Rectal smooth muscle tissue (tissue), 1 donor: ENCODE measurements around the gene CES2.
"Not testable (repeated sequence)": the region's sequence is repeated elsewhere in the genome, so short reads cannot be mapped to it uniquely, and the experiment has no call there.

Source experiments
- H3K27ac ChIP-seq: one replicate; pipeline ENCODE4 v1.7.0; 2013; ENCODE audit warnings: low read depth, low read length, inconsistent platforms
- H3K27me3 ChIP-seq: one replicate; pipeline ENCODE4 v1.7.0; 2013; ENCODE audit warnings: low read length; ENCODE audit not compliant: control insufficient read depth, insufficient read depth
- H3K36me3 ChIP-seq: one replicate; pipeline ENCODE4 v1.7.0; 2013; ENCODE audit warnings: low read length; ENCODE audit not compliant: control insufficient read depth, insufficient read depth
- H3K4me1 ChIP-seq: one replicate; pipeline ENCODE4 v1.7.0; 2013; ENCODE audit warnings: low read length; ENCODE audit not compliant: control insufficient read depth, insufficient read depth
- H3K4me3 ChIP-seq: one replicate; pipeline ENCODE4 v1.7.0; 2013; ENCODE audit warnings: low read length
- H3K9ac ChIP-seq: one replicate; pipeline ENCODE4 v1.7.0; 2013; ENCODE audit warnings: low read length

The CES2 gene

DNA sequence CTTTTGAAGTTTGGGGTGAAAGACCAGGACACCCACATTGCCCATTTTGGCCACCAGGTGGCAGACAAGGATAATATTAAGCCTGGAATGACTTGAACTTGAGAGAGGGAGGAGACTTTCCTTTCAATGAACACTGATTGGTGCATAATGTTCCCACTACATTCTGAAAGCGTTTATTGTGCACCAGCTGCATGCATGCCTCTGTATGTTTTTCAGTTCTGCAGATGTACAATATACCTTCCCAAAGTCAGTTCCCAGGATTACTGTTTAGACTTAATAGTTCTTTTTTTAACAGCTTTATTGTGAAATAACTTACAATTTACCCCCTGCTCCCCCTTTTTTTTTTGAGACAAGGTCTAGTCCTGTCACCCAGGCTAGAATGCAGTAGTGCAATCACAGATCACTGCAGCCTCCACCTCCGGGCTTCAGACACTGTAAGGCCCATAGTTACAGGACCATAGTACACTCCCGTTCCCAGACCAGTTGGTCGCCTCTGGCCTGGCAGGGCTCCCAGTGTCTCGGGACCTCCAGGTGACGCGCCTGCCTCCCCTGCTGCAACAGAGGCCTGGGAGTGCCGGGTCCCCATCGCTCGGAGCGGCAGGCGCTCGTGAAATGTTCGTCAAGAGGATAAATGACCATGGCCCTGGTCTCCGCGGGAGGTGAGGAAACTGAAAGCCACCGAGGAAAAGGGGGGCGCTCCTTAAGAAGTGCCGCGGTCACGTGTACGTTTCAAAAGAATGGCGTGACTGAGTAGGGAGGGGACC is 12.2 kb downstream of the CES2 start:
- no peaks in the 10 kb centered on the region for H3K4me1 ChIP-seq
- H3K9ac ChIP-seq = no peak overlapping the region
- H3K27me3 ChIP-seq = peaks cover 3% of the 10 kb centered on the region
- peak overlapping the region; percentile 68 for H3K4me3 ChIP-seq
- H3K27ac ChIP-seq = no peak overlapping the region
- peaks cover 9% of the 10 kb centered on the region for H3K36me3 ChIP-seq

DNA sequence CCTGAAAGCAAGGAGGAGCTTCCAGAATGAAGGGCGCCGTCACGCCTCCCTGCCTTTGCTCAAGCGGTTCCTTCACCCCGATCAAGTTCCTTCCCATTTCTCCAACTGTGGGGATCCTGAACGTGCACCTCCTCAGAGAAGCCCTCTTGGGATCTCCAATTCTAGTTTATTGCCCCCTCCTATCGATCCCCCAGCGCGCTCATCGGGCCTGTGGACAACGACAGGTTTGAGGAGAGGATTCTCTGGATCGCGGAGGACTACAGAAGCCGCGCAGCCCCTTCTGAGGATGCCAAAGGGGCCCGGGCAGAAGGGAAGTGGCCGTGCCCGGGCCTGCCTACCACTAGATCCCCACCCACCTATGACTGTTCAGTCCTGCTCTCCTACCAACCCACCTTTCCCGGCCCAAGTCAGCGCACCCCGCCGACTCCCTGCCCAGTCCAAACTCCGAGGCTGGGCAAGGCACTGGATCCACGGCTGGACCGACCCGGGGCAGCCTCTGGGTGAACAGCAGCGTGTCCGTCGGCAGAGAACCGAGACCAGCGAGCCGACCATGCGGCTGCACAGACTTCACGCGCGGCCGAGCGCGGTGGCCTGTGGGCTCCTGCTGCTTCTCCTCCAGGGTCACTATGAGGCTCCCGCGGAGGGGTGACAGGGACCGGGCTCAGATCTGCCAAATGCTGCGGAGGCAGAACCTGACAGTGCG is 13.0 kb downstream of the CES2 start:
- Histone ChIP-seq H3K4me1 (no peaks in the 10 kb centered on the region), H3K27ac (no peak overlapping the region), H3K9ac (no peak overlapping the region), H3K27me3 (peaks cover 3% of the 10 kb centered on the region), H3K4me3 (peak overlapping the region; percentile 68), H3K36me3 (peaks cover 3% of the 10 kb centered on the region)

DNA sequence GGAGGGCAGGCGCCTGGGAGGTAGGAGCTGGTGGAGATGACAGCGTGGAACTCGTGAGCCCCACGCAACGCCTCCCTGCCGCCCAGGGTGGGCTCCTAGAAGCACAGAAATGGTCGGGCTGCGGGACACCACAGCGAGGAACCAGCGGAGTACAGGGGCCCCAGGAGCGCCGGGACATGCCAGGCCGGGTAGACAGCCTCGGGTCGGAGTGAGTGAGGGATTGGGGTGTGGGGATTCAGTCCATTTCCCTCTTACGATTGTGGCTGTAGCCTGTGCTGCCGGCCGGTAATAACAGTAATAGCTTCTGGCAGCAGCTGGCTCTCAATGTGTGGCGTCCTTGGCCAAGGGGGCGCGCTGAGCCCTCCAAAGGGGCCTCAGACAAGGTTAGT is 13.5 kb downstream of the CES2 start:
- Histone ChIP-seq H3K27ac (no peak overlapping the region), H3K36me3 (no peaks in the 10 kb centered on the region), H3K27me3 (peaks cover 3% of the 10 kb centered on the region), H3K9ac (no peak overlapping the region), H3K4me3 (peak overlapping the region; percentile 68), H3K4me1 (no peaks in the 10 kb centered on the region)

DNA sequence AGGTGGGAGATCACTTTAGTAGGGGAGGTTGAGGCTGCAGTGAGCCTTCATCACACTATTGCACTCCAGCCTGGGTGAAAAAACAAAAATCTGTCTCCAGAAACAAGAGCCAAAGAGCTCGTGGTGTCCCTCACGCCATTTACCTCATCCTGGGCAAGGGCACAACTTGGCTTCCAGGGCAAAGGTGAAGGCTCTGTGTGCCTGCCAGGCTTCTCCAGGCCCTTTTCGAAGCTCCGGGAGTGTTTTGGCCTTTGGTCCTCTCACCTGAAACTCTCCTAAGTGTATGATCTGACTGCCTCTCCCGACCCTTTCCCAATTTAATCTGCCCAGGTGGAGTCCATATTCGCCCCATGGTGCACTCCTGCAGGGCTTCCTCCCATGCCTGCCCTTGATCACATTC is 14.2 kb downstream of the CES2 start:
- peaks cover 3% of the 10 kb centered on the region for H3K27me3 ChIP-seq

DNA sequence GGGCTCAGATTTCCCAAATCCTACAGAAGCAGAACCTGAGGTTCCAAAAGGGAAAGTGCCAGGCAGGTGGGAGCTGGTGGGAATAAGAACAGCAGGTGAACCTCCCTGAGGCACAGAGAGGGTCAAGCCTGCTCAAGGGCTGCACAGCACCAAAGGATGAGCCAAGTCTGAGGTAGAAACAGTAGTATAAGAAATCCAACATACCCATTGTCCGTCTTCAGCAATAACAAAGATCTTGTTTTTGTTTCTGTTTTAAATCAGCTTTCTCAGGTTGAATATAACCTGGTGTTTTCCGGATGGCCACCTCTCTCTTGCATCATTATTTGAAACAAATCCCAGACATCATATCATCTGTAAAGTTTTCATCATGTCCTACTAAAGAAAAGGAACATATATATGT is 15.1 kb downstream of the CES2 start:
- Histone ChIP-seq H3K27ac (no peak overlapping the region), H3K4me1 (no peaks in the 10 kb centered on the region), H3K27me3 (peaks cover 3% of the 10 kb centered on the region), H3K9ac (no peak overlapping the region), H3K4me3 (peak overlapping the region; percentile 11), H3K36me3 (no peaks in the 10 kb centered on the region)

More for the DNA sequence above, 14.2 kb downstream of the CES2 start:
- Histone ChIP-seq H3K4me3 (no peak overlapping the region), H3K36me3 (no peaks in the 10 kb centered on the region), H3K4me1 (no peaks in the 10 kb centered on the region), H3K27ac (no peak overlapping the region), H3K9ac (no peak overlapping the region)

DNA sequence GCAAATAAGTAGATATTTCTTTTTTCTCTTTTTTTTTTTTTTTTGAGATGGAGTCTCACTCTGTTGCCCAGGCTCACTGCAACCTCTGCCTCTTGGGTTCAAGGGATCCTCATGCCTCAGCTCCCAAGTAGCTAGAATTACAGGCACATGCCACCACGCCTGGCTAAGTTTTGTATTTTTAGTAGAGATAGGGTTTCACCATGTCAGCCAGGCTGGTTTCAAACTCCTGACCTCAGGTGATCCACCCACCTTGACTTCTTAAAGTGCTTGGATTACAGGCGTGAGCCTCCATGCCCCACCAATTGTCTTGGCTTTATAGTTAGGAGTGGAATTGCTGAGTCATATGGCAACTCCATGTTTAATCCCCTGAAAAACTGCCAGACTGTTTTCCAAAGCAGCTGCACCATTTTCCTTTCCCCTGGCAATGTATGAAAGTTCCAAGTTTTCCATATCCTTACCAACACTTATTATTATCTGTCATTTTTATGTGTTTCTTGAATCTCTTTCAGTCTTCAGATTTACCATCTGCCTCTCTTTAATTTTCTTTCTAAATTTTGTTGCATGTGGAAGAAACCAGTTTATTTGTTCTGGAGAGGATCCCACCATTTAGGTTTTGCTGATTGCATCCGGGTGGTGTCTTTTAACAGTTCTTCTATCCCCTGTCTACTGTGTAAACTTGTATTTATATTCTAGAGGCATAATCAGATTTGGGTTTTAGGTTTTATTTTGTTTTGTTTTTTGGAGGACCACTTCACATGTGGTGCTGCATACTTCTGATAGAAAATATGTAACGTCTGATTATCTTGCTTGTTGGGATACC is 15.9 kb downstream of the CES2 start:
- Histone ChIP-seq H3K36me3 (no peaks in the 10 kb centered on the region), H3K9ac (no peak overlapping the region), H3K4me3 (no peak overlapping the region), H3K4me1 (no peaks in the 10 kb centered on the region), H3K27ac (no peak overlapping the region), H3K27me3 (peaks cover 3% of the 10 kb centered on the region)

DNA sequence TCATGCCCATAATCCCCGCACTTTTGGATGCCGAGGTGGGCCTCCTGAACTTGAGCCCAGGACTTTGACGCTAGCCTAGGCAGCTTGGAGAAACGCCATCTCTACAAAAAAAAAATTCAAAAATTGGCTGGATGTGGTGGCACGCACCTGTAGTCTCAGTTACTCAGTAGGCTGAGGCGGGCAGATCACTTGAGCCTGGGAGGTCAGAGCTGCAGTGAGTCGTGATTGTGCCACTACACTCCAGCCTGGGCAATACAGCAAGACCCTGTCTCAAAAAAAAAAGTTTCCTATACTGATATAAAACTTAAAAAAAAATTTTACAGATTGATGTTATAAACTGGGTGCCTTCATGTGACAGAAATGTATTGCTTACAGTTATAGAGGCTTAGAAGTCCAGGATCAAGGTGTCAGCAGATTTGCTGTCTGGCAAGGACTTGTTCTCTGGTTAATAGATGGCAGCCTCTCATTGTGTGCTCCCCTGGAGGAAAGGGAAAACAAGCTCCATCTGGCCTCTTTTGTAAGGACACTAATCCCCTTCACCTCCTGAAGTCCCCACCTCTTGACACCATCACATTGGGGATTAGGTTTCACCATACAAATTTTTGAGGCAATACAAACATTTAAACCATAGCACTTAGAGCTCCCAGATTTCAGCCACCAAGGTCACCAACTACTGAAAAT is 17.3 kb downstream of the CES2 start:
- Histone ChIP-seq H3K27ac (no peak overlapping the region), H3K27me3 (peaks cover 3% of the 10 kb centered on the region), H3K36me3 (no peaks in the 10 kb centered on the region), H3K4me3 (no peak overlapping the region), H3K4me1 (no peaks in the 10 kb centered on the region), H3K9ac (no peak overlapping the region)

DNA sequence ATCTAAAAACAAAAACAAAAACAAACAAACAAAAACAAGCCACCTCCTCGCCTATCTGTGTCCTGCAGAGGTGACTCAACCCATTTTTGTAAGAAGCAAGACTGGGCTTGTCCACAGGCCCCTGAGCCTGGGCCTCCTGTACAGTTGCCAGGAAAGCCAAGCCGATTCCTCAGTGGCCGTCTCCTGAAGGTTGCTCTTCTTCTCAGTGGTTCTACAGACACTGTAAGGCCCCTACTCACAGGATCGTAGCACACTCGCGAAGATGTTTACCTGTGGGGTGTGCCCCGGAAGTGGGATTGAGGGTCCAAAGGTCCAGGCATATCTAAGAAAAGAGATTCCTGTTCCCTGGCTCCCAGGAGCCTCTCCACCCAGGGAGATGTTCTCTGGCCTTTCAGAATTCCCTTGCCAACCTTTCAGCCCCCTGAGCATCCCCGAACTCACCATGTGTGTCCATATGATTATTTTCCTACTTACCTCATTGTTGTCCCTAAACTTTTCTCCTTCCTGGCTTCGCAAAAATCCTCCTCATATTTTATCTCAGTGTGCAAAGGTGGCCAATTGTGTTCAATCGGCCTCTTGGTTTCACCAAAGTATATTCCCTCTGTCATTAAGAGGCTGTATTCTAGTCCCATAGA is 18.3 kb downstream of the CES2 start:
- Histone ChIP-seq H3K9ac (no peak overlapping the region), H3K4me1 (no peaks in the 10 kb centered on the region), H3K4me3 (no peak overlapping the region), H3K27ac (no peak overlapping the region), H3K27me3 (peaks cover 2% of the 10 kb centered on the region), H3K36me3 (no peaks in the 10 kb centered on the region)

DNA sequence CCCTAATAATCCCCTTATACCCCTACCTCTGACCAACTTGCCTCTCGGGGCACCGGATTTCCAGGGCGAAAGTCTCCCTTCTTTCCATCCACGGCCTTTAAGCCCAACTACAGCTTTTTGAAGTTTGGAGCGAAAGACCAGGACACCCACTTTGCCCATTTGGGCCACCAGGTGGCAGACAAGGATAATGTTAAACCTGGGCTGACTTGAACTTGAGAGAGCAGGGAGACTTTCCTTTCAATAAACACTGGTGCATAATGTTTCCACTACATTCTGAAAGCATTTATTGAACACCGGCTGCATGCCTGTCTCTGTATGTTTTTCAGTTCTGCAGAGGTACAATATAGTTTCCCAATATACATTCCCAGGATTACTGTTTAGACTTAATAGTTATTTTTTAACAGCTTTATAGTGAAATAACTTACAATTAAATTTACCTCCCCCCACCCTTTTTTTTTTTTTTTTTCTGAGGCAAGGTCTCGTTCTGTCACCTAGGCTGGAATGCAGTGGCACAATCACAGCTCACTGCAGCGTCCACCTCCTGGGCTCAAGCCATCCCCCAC is 18.9 kb downstream of the CES2 start:
- Histone ChIP-seq H3K4me1 (no peaks in the 10 kb centered on the region), H3K9ac (no peak overlapping the region), H3K27me3 (no peaks in the 10 kb centered on the region), H3K4me3 (no peak overlapping the region), H3K27ac (no peak overlapping the region), H3K36me3 (no peaks in the 10 kb centered on the region)

DNA sequence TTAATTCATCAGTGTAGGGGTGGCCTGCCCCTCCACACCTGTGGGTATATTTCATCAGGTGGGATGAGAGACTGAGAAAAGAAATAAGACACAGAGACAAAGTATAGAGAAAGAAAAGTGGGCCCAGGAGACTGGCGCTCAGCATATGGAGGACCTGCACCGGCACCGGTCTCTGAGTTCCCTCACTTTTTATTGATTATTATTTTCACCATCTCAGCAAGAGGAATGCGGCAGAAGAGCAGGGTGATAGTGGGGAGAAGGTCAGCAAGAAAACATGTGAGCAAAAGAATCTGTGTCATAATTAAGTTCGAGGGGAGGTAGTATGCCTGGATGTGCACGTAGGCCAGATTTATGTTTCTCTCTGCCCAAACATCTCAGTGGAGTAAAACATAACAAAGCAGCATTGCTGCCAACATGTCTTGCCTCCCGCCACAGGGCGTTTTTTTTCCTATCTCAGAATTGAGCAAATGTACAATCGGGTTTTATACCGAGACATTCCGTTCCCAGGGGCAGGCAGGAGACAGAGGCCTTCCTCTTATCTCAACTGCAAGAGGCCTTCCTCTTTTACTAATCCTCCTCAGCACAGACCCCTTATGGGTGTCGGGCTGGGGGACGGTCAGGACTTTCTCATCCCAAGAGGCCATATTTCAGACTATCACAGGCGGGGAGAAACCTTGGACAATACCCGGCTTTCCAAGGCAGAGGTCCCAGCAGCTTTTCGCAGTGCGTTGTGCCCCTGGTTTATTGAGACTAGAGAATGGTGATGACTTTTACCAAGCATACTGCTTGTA is 20.2 kb downstream of the CES2 start:
- not testable (repeated sequence) for H3K36me3 ChIP-seq, H3K9ac ChIP-seq, H3K4me1 ChIP-seq, H3K4me3 ChIP-seq, H3K27ac ChIP-seq, H3K27me3 ChIP-seq

DNA sequence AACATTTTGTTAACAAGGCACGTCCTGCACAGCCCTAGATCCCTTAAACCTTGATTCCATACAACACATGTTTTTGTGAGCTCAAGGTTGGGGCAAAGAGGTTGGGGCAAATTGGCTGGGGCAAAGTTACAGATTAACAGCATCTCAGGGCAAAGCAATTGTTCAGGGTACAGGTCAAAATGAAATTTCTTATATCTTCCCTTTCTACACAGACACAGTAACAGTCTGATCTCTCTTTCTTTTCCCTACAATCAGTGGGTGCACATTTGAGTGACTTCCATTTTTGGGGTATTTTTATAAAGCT is 20.8 kb downstream of the CES2 start:
- H3K4me1 ChIP-seq, H3K27ac ChIP-seq, H3K27me3 ChIP-seq, H3K36me3 ChIP-seq, H3K4me3 ChIP-seq, H3K9ac ChIP-seq: not testable (repeated sequence)
